COLO668 (cell line): Measurements from ENCODE around the gene GLI1.
A peak's percentile ranks its signal among the peaks of the same experiment; 100 is the strongest.

ENCODE experiments used
- DNase-seq: peaks from one replicate; lab custom pipeline; 2025; ENCODE audit not compliant: unreplicated experiment; lab: John Stamatoyannopoulos, UW

Gene GLI1

DNA sequence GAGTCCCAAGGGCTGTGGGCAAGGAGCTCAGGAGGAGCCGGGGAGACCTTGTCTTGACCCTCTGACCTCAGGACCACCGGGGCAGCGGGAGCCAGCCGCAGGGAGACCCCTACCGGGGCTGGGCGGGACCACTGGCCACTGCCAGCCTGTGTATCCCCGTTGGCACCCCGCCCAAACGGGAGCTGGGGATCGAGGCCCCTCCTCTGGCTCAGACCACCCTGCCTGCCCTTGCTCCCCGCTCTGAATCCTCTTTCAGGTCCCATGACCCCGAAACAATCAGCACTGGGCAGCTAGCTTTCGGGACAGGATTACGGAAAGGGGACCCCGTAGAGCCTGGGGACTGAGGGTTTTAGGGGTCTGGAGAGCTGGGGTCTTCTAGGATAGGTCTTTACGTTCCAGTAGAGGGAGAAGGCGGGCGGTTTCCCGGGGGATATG lies 1.3 kb downstream of the GLI1 start:
- DNase-seq: no peak

DNA sequence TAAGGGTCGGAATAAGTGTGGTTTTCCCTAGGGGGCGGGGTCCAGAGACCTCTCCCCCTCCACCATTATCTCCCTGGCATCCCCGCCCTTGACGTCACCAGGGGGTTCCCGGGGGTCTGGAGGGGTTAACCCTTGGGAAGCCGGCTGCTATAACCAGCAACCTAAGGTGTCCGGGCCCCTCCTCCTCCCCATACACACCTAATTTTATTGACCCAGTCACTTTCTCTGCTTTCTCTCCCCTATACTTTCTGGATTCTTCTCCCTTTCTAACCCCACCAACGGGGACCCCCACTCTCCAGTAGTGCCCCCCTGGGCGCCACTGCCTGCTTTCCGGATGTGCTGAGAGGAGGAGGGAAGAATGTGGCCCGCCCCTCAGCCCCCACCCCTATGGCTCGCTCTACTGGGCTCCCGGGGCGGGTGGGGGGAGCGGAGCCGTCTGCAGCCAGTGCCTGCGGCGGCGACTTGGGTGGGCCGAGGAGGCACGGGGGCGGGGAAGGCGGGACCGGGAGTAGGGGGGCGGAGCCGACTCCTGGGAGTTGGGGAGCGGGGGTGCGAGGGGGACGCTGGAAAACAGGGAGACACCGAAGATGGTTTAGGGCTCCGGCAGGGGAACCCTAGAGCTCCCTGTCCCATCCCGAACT lies 1.8 kb downstream of the GLI1 start:
- DNase-seq: peak; percentile 7

DNA sequence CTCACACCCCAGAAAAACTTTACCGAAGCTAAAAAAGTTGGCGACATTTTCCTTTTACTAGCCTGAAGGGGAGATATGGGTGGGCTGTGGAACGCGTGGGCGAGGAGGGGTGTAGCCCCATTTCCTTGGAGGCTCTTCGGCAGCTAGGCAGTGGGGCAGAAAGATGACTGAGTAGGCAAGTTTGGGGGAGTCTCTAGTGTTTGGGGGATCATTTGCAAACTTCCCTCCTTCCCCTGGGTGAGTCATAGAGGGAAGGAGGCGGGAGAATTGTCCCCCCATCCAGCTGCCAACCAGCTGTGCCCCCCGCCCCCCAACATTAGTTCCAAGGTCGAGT lies 2.3 kb downstream of the GLI1 start:
- no peak for DNase-seq

DNA sequence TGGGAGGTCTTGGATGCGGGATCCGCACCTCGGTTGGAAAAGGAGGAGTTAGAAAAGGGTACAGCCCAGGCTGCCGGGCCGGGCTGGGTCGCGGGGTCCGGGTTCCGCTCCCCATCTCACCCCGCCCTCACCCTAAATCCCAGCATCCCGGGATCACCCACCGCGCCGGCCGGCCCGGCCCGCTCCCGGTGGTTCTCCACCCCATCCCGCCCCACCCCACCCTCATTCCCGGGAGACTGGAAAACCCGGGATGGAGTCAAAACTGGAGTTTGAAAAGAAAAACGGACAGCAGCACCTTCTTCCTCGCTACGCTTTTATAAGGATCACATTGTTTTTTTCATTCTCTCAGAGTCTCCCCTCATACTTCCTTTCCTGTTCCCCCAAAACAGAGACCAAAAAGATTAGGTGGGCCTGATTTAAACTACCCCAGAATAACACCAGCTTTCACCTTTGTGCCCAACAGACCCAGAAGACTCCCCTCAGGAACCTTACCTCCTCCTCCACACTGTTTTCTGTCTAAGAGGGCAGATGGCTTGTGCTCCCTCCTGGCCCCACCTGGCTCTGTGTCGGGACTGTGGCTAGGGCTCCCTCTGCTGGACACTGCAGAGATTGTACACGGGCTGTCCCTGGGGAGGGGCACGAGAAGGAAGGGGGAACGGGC lies 2.8 kb downstream of the GLI1 start:
- peak; percentile 80 for DNase-seq

DNA sequence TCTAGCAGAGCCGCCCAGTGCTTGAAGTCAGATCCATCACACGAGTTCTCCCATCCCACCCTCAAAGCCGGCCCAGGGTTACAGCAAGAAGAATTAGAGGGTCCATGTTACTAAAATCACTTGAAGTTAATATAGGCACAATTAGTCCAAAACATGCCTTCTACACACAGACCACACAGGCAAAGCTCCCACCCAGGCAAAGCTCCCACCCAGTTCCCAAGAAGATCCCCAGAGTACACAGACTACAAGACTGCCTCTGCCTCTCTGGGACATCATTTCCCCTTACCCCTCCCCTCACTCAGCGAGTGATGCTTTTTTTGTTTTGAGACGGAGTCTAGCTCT lies 3.3 kb downstream of the GLI1 start:
- DNase-seq: no peak

DNA sequence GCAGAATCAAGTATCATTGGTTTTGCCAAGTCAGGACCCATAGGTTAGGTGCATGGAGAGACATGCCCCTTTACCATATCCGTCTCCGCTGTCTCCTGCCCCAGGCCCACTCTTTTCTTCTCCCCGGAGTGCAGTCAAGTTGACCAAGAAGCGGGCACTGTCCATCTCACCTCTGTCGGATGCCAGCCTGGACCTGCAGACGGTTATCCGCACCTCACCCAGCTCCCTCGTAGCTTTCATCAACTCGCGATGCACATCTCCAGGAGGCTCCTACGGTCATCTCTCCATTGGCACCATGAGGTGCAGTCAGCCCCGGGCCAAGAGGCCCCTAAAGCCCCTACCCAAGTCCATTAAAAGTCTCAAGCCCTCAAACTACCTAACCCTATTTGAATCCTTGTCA lies 5.0 kb downstream of the GLI1 start:
- DNase-seq: no peak

DNA sequence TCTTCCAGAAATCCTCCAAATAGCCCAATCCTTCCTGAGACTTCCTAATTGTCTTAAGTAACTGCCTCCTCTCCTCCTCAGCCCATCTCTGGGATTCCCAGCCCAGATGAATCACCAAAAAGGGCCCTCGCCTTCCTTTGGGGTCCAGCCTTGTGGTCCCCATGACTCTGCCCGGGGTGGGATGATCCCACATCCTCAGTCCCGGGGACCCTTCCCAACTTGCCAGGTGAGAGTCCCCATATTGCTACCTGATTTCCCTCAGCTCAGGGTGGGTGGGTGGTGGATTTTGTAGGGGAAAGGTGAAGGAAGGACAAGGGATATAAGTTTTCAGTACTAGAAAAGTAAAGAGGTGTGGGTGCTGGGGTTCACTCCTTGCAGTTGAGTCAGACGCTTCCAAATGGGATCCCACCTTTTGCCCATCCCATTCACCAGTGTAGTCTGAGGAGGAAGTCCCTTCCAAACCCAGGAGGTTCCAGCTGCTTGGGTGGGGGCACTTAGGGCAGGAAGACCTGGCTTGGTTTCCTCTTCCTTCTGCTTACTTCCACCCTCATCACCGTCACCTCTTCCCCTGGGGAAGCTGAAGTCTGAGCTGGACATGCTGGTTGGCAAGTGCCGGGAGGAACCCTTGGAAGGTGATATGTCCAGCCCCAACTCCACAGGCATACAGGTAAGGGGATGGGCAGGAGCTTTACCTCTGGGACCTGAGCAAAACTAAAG lies 5.6 kb downstream of the GLI1 start:
- DNase-seq: no peak

DNA sequence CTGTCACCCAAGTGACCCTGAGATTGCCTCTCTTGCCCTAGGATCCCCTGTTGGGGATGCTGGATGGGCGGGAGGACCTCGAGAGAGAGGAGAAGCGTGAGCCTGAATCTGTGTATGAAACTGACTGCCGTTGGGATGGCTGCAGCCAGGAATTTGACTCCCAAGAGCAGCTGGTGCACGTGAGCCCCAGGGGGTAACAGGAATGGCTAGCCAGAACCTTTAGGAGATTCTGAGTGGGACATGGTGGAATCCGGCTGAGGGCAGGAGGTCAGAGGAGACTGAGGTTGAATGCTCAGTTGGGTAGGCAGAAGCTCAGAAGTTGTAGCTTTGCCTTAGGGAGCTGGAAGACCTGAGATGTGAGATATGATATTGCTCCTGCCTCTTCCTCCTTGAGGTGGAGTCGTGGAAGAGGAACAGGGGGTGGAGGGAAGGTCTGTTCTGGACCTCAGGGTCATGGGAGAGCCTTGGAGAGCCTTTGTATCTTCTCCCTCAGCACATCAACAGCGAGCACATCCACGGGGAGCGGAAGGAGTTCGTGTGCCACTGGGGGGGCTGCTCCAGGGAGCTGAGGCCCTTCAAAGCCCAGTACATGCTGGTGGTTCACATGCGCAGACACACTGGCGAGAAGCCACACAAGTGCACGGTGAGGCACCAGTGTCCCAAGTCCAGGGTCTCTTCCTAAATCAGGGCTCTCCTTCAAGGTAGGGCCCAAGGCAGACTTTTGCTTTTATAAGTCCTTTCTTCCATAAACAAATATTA lies 6.3 kb downstream of the GLI1 start:
- no peak for DNase-seq

DNA sequence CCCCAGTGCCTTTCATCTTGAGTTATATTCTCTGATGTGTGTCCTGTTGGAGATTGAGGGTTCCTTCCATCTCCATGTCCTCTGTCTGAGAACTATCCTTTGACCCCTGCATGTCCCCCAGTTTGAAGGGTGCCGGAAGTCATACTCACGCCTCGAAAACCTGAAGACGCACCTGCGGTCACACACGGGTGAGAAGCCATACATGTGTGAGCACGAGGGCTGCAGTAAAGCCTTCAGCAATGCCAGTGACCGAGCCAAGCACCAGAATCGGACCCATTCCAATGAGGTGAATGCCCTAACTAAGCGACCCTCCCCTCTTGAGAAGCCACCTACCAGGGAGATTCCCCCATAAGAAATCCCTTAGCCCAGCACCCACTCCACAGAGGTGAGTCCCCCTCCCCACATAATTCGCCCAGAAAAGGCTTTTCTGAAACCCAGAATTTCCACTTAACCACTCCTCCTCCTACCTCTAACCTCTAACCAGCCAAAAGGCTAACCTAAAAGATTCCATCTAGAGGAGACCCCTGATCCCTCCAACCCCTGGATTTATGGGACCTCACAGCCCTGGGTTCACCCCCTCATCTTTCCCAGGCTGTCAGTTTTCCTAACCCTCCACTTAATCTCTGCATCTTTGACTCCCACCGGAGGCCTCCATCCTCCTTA lies 7.8 kb downstream of the GLI1 start:
- DNase-seq: no peak

DNA sequence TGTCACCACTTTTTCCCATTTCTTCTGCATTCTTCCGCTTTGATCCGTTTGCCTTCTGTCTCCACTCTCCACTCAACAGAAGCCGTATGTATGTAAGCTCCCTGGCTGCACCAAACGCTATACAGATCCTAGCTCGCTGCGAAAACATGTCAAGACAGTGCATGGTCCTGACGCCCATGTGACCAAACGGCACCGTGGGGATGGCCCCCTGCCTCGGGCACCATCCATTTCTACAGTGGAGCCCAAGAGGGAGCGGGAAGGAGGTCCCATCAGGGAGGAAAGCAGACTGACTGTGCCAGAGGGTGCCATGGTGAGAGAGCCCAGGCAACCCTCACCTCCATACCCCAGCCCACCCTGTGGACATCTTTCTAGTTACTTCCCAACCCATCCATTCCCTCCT lies 8.3 kb downstream of the GLI1 start:
- no peak for DNase-seq

DNA sequence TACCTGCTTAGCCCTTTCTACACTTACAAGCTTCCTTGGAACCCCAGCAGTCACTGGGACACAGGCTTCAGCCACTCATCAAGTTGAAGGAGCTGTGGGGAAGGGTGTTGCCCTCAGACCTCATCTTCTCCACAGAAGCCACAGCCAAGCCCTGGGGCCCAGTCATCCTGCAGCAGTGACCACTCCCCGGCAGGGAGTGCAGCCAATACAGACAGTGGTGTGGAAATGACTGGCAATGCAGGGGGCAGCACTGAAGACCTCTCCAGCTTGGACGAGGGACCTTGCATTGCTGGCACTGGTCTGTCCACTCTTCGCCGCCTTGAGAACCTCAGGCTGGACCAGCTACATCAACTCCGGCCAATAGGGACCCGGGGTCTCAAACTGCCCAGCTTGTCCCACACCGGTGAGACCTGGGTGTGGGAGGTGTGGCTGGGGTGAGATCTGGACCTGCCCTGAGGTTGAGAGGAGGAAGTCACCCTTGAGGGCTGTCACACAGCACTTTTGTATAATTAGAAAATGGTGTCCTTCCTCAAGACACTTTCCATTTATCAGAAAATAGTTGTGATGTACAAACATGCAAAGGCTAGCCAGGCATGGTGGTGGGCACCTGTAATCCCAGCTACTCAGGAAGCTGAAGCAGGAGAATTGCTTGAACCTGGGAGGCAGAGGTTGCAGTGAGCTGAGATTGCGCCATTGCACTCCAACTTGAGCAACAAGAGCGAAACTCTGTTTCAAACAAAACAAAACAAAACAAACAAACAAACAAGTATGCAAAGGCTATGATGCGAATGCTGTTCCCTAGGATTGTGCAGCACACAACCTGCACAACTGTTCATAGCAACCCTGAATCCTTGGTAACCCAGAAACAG lies 9.9 kb downstream of the GLI1 start:
- no peak for DNase-seq

DNA sequence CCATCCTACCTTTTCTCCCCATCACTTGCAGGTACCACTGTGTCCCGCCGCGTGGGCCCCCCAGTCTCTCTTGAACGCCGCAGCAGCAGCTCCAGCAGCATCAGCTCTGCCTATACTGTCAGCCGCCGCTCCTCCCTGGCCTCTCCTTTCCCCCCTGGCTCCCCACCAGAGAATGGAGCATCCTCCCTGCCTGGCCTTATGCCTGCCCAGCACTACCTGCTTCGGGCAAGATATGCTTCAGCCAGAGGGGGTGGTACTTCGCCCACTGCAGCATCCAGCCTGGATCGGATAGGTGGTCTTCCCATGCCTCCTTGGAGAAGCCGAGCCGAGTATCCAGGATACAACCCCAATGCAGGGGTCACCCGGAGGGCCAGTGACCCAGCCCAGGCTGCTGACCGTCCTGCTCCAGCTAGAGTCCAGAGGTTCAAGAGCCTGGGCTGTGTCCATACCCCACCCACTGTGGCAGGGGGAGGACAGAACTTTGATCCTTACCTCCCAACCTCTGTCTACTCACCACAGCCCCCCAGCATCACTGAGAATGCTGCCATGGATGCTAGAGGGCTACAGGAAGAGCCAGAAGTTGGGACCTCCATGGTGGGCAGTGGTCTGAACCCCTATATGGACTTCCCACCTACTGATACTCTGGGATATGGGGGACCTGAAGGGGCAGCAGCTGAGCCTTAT lies 10.8 kb downstream of the GLI1 start:
- no peak for DNase-seq

DNA sequence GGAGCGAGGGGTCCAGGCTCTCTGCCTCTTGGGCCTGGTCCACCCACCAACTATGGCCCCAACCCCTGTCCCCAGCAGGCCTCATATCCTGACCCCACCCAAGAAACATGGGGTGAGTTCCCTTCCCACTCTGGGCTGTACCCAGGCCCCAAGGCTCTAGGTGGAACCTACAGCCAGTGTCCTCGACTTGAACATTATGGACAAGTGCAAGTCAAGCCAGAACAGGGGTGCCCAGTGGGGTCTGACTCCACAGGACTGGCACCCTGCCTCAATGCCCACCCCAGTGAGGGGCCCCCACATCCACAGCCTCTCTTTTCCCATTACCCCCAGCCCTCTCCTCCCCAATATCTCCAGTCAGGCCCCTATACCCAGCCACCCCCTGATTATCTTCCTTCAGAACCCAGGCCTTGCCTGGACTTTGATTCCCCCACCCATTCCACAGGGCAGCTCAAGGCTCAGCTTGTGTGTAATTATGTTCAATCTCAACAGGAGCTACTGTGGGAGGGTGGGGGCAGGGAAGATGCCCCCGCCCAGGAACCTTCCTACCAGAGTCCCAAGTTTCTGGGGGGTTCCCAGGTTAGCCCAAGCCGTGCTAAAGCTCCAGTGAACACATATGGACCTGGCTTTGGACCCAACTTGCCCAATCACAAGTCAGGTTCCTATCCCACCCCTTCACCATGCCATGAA lies 11.5 kb downstream of the GLI1 start:
- DNase-seq: no peak

DNA sequence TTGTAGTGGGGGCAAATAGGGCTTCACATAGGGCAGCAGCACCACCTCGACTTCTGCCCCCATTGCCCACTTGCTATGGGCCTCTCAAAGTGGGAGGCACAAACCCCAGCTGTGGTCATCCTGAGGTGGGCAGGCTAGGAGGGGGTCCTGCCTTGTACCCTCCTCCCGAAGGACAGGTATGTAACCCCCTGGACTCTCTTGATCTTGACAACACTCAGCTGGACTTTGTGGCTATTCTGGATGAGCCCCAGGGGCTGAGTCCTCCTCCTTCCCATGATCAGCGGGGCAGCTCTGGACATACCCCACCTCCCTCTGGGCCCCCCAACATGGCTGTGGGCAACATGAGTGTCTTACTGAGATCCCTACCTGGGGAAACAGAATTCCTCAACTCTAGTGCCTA lies 12.1 kb downstream of the GLI1 start:
- DNase-seq: no peak

DNA sequence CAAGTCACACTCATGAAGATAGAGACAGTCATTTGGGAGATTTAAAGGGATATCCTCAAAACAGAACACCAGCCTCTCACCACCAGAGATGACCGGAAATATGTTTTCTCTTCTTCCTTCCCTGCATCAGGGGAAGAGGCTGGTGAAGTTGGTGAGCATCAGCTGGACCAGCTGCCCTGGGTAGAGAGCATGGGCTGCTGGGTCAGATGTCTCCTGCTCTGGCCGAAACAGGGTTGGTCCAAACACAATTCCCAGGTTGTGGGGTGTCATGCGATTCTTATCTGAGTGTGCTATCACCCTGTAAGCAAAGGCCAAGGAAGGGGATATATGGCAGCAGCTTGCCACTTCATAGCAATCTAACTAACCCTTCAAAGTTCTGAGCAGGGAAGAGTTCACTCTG lies 12.8 kb downstream of the GLI1 start:
- DNase-seq: no peak

DNA sequence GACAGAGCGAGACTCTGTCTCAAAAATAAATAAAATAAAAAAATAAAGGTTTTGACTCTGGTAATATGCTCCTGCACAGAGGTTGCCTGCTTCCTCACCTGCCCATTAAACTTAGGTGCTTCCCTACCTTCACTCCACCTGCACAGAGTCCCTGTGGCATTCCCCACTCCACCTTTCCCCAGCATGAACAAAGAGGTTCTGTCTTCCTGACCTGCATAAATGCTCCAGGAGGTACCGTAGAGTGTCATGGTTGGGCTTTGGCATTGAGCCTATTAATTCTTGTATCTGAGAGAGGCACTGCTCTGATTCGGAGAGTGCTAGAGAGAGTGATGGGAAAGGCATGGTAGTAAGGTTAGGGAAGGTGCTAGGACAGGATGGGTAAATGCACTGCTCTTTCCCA lies 13.8 kb downstream of the GLI1 start:
- DNase-seq: no peak

DNA sequence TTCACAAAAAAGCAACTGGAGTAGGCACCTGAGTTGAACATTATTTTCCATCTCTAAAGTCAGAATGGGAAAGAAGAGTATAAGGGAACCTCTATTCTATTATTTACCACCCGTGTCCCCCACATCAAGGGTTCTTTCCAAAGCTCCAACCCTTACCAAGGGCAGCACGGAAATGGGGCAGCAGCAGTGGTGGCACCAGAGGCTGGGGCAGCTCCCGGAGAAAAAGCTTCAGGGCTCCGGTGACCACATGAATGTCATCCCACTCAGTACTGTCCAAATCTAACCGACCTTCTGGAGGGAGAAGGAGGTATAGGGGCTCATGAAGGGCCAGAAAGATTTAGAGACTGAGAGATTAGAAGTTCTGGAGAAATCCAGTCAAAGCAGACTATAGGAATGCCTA lies 14.3 kb downstream of the GLI1 start:
- no peak for DNase-seq

DNA sequence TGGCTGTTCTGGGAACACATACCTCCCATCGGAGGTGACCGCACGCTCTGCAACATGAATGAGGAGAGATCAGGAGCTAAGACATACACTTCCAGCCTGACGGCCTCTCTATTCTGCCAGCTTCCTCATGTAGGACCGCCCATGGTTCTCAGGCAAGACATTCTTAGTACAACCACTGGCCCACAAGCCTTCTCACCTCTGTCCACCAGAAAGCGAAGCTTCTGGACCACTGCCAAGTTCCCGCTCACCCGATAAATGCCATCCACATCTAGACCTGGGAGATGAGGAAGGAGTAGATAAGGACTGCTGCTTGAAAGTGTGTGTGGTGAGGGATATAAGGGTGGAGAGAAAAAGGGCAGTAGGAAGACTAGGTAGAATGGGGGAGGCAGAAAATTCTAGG lies 14.8 kb downstream of the GLI1 start:
- no peak for DNase-seq

DNA sequence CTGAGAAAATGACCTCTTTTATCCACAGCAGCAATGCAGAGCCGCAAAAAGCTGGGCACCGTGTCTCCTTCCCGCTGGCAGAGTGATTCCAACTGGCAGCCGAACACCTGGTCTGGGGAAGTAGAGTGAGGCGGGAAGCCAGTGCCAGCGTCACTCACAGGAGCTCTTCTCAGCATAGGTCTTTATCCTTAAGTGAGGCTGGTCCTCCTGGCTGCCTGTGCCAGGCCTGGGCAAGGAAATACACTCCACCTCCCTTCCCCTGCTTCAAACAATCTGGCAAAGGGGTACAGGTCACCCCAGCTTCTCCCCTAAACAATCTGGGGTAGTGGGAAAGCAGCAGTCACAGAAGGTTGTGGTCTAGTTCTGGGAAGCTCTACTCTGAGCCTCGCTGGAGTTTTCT lies 15.3 kb downstream of the GLI1 start:
- DNase-seq: no peak
